Measurements from ENCODE around the gene SLC22A2.

DNA sequence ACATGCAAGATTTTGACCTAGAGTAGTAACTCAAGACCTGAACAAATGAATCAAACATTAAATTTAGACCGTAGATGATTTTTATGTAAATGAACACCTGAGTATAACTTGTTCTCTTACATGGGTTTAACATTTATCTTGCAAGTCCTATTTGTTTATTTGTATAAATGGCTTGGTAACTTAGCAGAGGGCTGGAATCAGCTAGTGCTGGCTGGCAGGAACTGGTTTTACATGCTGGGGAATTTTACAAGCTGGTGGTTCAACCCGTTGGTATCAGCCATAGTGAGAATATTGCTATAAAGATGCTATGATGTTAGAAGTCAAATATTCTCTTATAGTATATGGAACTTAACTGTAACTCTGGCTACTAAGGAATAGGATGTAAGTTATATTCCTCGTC lies 8.9 kb downstream of the SLC22A2 start:
- no peak for TF ChIP-seq CTCF (IDR thresholded peaks at IDR 0.05; ENCODE audit: borderline replicate concordance, extremely low read depth, low read length, poor library complexity, severe bottlenecking)
- no peak for TF ChIP-seq EZH2 (IDR thresholded peaks at IDR 0.05; ENCODE audit: borderline replicate concordance, low read depth, low read length, severe bottlenecking)

Data from DND-41 (cell line).